NCI-H1417 treated with DMSO at 0.1 percent for 48 hours (cell line): ENCODE results near the gene ITGA7.
"Not testable (repeated sequence)": the region's sequence is repeated elsewhere in the genome, so short reads cannot be mapped to it uniquely, and the experiment has no call there.

Experiments used
- DNase-seq: peaks from one replicate; lab custom pipeline; 2025; lab: John Stamatoyannopoulos, UW

ITGA7 gene

DNA sequence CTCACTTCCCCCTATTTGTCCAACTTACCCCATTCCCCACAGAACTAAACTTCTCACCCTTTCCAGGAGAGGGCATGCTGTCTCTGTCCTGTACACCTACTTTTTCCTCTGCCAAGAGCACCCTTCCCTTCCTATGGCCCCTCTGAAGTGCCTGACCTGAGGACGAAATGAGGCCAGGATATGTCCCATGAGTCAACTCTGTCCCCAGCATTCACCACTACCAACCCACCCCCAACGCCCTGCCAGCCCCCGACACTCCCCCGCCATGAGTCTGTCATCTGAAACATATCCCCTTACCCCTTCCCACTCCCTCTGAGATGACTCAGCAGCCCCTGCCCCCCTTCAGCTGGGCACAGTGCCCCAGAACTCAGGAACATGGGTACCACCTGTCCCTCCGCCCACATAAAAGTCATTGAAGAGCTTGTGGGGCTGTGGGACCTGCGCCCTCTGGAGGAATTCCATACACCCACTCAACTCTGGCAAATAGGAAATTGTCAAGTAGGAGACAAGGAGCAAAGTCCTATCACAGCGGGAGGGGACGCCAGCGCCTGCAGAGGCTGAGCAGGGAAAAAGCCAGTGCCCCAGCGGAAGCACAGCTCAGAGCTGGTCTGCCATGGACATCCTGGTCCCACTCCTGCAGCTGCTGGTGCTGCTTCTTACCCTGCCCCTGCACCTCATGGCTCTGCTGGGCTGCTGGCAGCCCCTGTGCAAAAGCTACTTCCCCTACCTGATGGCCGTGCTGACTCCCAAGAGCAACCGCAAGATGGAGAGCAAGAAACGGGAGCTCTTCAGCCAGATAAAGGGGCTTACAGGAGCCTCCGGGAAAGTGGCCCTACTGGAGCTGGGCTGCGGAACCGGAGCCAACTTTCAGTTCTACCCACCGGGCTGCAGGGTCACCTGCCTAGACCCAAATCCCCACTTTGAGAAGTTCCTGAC, 26.3 kb downstream of the ITGA7 start:
- DNase-seq = no peak

DNA sequence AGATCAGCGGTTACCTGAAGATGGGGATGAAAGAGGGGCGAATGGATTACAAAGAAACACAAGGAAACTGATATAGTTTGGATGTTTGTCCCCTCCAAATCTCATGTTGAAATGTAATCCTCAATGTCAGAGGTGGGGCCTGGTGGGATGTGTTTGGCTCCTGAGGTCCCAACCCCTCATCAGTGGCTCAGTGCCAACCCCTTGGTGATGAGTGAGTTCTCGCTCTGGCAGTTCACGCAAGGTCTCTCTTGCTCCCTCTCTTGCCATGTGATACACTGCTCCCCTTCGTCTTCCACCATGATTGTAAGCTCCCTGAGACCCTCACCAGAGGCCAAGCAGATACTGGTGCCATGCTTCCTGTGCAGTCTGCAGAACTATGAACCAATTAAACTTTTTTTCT, 28.0 kb downstream of the ITGA7 start:
- no peak for DNase-seq

DNA sequence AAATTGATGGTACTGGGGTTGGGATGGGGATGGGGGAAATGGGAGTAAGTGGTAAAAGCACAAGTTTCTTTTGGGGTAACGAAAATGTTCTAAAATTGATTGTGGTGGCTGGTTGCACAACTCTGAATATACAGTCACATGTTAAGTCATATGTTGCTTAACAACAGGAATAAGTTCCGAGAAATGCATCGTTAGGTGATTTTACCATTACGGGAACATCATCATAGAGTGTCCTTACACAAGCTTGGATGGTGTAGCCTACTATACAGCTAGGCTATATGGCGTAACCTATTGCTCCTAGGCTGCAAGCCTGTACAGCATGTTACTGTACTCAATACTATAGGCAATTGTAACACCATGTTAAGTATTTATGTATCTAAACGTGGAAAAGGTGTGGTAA, 31.0 kb downstream of the ITGA7 start:
- no peak for DNase-seq

DNA sequence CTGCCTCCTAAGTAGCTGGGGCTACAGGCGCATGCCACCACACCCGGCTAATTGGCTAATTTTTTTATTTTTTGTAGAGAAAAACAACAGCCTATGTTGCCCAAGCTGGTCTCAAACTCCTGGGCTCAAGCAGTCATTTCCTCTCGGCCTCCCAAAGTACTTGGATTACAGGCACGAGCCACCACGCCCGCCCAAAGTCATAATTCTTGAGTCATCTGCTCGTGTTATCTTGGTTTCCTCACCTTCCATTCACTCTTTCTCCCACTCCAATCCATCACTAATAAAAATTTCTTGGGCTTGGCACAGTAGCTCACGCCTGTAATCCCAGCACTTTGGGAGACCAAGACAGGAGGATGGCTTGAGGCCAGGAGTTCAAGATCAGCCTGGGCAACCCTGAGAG, 32.0 kb downstream of the ITGA7 start:
- DNase-seq = no peak

DNA sequence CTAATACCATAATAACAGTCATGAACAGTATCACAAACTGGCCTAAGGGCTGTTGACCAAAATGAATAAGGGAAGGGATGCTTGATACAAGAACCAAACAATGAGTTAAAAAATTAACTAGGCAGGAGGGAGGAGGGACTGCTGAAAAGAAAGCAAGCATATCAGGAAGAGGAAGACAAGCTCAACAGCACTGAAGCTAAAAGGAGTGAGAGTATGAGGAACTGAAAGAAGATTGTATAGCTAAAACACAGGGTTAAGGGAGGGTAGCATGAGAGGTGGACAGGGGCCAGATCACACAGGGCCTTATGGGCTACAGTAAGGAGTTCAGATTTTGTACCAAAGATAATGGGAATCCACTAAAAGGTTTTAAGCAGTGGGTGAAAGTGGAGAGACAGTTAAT, 34.1 kb downstream of the ITGA7 start:
- no peak for DNase-seq

DNA sequence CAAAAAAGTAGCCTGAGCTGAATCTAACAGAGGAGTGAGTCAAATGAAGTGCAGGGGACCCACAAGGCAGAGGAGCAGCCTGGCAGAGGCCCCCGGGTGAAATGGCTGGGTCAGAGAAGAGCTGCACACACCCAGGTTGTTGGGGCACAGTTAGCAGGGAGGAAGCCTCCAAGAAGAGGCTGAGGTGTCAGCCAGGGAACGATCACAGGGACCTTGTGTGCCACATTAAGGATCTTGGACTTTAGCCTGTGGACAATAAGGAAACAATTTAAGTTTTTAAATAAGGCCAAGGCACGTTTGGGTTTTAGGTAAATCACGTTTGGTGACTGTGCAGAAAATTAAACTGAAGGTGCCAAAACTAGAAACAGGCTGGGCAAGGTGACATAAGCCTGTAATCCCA, 36.0 kb downstream of the ITGA7 start:
- no peak for DNase-seq

DNA sequence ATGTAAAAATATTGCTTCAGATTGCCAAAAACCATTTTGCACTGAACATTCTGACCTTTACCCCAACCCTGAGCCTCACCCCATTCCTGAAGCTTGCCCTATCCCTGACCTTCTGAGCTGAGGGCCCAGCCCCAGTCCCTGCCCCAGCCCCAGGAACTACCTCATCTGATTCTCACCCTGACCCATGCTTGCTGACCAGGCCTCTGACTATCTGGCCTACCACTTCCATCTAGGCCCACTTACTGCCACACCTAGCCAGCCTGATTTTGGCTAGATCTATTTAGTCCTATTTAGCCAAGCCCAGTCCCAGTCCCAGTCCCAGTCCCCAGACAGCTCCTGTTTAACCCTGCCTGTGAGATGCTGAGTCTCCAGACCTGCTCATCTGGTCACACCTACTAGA, 37.4 kb downstream of the ITGA7 start:
- no peak for DNase-seq

DNA sequence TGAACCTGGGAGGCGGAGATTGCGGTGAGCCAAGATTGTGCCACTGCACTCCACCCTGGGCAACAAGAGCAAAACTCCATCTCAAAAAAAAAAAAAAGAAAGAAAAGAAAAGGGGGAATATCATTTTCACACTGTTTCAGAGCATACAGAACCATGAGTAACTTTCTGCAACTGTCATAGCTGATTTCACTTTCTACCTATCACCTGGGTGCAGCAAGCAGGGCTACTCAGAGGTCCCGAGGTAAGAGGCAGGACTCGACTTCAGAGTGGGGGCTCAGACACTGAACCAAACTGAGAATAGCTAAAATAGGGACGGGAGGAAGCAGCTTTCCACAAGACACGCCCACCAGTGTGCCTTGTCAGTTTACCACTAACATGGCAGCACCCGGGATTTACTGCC, 41.2 kb downstream of the ITGA7 start:
- DNase-seq = no peak

DNA sequence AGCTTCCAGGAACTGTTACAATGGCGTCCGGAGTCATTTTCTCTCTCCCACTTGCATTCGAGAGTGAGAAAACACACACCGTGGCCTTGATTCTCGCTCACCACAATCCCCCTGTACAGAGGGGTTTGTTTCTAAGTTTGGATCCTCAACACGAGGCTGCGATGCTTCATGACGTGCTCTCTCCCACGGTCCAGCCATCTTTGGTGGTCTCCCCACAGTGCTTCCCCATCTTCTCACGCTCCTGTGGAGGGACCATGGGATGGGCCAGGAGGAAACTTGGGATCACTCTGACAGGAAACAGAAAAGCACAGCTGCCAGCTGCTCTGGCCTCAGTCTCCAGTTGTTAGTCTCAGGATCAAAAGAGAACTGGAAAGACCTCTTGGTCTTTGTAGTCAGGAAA, 42.9 kb downstream of the ITGA7 start:
- DNase-seq = no peak

DNA sequence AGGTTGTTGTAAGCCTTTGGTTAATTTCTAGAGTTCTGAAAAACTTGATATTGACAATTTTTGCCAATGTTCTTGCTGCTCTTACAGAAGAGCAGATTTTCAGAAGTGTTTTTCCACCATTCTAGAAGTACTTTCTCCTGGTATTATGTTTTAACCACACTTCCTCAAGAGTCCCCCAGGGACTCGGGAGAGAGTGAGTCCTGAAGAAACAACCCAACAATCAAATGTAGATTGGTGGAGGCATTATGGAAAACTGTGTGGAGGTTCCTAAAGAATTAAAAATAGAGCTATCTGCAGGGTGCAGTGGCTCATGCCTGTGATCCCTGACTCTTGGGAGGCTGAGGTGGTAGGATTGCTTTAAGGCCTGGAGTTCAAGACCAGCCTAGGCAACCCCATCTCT, 44.3 kb downstream of the ITGA7 start:
- no peak for DNase-seq

DNA sequence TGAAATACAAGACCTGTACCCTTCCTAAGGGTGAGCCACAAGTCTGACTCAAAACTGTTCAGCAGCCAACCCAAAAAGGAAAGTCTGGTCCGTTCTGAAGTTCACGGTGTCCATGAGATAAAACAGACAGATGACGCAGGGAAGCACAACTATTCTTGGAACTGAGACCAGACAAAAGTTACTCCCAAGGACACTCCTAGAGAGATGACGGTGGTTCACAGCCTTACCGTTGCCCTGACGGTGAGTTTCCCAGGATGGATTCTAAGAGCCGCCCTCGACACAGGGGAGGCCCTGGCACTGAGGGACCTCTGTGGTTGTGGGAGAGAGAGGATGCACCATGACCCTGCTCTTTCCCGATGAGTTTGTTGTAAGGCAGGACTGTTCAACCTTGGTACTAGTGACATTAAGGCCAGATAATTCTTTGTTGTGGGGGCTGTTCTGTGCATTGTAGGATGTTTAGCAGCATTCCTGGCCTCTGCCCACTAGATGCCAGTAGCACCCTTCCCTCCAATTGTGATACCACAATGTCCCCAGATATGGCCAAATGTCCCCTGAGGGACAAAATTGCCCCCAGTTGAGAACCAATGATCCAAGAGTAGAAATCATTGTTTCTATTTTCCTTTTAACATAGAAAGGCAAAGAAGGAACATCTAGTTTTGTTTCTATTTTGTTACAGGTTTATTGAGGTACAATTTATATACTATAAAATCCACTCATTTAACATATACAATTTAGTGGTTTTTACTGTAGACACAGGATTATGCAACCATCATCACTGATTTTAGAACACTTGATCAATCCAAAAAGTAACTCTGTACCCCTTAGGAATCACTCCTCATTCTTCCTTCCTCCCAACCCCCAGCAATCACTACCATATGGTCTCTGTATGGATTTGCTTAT, 48.0 kb downstream of the ITGA7 start:
- no peak for DNase-seq

DNA sequence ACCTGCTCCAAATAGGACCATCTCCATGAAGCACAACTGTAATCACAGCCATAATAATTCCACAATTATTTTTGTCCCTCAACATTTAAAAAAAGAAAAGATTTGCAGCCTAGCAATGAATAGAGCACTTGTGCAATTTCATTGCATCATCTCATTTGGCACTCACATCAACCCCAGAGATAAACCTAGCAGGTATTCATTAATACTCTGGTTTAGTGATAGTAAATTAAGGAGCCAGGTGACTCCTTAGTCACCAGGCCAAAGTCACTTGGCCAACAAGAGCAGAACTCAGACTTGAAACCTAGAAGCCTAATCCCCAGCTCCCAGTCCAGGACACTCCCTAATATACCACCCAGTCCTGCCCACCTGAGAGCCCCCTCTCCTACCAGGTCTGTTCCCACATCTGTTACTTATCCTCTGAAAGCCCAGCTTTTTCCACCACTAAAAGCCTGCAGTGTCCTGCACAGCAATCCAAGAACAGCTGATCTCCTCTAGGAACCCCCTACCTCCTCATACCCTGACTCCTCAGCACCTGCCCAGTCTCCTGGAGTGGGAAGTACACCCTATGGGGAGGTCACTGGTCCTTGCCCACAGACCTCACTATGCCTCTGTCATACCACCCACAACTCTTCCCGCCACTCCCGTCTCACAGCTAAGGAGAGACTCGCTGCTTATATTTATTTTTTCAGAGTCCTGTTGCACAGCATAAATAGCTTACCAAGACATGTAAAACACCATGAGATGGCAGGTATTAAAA, 48.9 kb downstream of the ITGA7 start:
- DNase-seq = no peak

DNA sequence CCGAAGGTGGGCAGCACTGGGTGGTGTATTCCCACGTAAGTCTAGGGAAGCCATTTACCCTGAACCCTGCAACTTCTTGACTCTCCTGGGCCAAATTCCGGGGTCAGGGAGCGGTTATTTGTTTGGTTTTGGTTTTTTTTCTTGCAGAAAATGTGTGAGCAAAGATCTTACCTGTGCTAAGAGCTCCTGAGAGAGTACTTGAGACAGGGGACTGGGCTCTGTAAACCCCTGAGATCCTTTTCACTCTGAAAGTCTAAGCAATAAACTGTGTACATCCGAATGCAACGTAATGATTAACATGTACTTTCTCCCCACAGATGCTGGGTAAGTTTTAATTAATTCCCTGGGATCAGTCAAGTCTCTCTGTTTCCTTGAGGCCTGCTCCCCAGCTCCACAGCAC, 49.5 kb downstream of the ITGA7 start:
- no peak for DNase-seq

DNA sequence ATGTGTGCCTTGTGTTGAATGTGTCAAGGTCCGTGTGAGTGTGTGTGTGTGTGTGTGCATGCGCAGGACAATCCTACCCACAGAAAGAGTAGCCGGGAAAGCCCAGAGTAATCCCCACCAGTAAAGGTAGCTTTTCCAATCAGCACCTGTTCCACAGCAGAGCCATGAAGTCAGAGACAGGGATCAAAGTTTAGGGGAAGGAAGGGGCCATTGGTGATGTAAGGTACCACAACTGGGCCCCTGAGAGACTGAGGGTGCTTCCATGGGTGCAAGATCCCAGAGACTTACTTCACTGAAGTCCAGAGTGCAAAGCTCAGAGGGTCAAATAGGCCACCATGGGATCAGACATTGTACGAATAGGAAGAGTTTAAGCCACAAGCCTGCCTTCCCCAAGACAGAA, 50.5 kb downstream of the ITGA7 start:
- no peak for DNase-seq

DNA sequence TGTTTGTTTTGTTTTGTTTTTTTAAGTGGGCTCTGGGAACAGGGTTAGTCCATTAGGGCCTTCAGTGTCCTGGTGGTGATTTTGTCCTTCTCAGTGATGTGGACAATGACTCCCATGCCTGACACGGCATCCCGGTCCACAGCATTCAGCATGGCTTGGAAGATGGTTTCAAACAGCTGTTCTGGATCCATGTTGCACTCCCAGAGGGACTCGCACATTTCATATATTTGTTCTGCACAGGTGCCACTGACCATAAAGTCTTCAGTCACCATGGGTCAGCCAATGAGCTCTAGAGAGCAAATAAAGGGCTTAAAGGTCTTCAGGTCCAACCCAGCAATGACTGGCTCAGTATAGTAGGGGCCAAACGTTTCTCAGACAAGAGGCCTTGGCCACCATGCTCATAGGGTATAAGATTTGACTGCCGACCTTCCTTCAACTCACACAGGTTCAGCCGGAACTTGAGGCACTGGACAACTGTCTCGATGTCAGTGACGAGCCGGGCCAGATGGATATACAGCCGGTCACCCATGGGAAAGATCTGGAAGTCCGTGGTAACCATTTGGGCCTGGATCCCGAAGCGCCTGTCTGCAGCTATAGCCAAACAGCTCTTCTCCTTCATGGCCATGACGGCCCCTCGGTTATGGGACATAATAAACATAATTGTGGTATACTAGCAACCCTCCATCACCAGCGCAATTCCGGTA, 53.0 kb downstream of the ITGA7 start:
- DNase-seq = no peak

DNA sequence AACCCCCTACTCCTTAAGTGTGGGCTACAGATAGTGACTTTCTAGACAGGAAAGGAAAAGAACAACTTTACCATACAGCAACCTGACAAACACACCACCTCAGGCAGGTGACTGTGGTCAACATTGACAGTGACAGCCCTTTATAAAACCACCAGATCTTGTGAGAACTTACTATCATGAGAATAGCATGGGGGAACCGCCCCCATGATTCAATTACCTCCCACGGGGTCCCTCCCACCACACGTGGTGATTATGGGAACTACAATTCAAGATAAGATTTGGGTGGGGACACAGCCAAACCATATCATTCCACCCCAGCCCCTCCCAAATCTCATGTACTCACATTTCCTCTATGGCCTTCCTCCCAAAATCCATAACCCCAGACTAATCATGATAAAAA, 54.7 kb downstream of the ITGA7 start:
- no peak for DNase-seq

DNA sequence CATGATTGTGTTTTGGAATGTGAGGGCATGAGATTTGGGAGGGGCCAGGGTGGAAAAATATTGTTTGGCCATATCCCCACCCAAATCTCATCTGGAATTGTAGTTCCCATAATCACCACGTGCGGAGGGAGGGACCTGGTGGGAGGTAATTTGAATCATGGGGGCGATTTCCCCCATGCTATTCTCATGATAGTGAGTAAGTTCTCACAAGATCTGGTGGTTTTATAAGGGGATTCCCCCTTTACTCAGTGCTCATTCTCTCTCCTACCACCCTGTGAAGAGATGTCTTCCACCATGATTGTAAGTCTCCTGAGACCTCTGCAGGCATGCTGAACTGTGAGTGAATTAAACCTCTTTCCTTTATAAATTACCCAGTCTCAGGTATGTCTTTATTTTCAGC, 55.4 kb downstream of the ITGA7 start:
- no peak for DNase-seq

DNA sequence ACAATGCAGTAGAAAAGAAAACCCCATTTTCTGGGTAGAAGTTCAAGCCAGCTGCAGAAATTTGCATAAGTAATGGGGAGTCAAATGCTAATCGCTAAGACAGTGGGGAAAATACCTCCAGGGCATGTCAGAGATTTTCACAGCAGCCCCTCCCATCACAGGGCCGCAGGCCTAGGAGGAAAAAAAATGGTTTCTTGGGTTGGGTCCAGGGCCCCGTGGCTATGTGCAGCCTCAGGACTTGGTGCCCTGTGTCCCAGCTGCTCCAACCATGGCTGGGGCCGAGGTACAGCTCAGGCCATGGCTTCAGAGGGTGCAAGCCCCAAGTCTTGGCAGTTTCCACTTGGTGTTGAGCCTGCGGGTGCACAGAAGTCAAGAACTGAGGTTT, 56.4 kb downstream of the ITGA7 start:
- DNase-seq = no peak

DNA sequence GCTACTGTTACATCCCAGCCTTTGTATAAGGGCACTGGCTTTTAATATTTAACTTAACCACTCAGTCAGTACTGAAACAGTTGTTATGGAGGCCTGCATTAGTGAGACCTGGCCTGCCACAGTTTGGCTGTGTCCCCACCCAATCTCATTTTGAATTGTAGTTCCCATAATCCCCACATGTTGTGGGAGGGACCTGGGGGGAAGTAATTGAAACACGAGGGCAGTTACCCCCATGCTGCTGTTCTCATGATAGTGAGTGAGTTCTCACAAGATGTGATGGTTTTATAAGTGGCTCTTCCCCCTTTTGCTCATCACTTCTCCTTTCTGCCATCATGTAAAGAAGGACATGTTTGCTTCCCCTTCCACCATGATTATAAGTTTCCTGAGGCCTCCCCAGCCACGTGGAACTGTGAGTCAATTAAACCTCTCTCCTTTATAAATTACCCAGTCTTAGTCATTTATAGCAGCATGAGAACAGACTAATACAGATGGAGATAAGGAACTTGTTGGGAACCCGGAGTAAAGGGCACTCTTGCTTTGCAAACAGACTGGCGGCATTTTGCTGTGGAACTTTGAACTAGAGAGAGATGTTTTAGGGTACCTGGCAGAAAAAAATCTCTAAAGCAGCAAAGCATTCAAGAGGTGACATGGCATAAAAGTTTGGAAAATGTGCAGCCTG, 56.9 kb downstream of the ITGA7 start:
- not testable (repeated sequence) for DNase-seq

DNA sequence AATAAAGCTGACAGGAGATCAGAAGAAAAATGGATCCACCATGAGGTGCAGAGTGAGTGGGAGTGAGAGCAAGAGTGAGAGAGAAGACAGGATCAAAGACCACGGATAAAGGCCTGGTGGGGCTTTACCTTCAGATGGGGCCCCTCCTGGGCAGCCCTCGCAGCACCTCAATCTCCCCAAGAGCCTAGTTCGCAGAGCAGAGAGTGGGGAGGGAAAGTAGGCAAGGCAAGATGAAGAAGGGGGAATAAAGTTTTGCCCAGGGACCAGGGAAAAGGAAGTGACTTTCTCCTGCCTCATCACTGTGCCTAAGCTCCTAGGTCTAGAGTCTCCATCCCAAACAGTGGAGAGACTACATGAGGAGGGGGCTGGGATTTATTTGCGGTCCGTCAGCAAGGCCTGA, 60.7 kb downstream of the ITGA7 start:
- no peak for DNase-seq

DNA sequence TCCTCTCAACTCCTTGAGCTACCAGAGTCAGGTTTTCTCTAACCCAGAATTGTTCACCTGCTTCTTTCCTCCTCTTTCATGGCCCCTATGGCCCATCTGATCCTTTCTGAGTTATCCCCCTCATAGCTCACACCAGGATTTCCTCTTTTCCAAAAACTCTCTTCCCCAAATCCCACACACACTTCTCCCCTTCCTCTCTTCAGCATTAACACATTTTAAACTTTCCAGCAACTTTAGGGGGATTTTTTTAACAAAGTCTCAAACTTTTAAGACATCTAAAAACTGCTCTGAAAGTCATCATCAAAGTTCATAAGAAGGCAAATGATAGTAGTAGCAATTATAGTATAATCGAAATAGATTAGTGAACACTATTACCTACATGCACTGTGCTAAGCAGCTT, 63.1 kb downstream of the ITGA7 start:
- no peak for DNase-seq
